GM12892 (cell line): Measurements from ENCODE around the gene IL12A.

Experiments
- DNase-seq: peaks from one replicate; pipeline ENCODE4 v3.0.0; 2011; ENCODE audit not compliant: insufficient read length
- FAIRE-seq: peaks from 2 replicates; lab custom pipeline; 2011; peaks lifted over from hg19 to GRCh38; lab: Jason Lieb, UNC
- POLR2A ChIP-seq: IDR thresholded peaks from 2 replicates; pipeline ENCODE4 v1.6.1; 2011; ENCODE audit warnings: low read depth, low read length, control low read depth
- POLR2AphosphoS5 ChIP-seq: IDR thresholded peaks from 2 replicates; pipeline ENCODE4 v1.6.1; 2011; ENCODE audit warnings: low read depth, low read length, control low read depth
- TAF1 ChIP-seq: IDR thresholded peaks from 2 replicates; pipeline ENCODE4 v1.6.1; 2011; ENCODE audit warnings: low read depth, mild to moderate bottlenecking, control low read depth, low read length, borderline replicate concordance

The IL12A gene

GRCh38 chr3:159992589-159992988 lies 4.0 kb downstream of the IL12A start:
- DNase-seq (no peak), FAIRE-seq (peak; percentile 53)
- TF ChIP-seq POLR2AphosphoS5, result no peak
- no peak for TF ChIP-seq TAF1
- no peak for TF ChIP-seq POLR2A

GRCh38 chr3:159994182-159994581 lies 5.5 kb downstream of the IL12A start:
- DNase-seq (no peak), FAIRE-seq (no peak)
- no peak for TF ChIP-seq POLR2A
- TF ChIP-seq TAF1, result no peak
- no peak for TF ChIP-seq POLR2AphosphoS5

GRCh38 chr3:159995091-159995490 lies 6.5 kb downstream of the IL12A start:
- TF ChIP-seq POLR2A (no peak), POLR2AphosphoS5 (no peak), TAF1 (no peak)
- DNase-seq, result no peak
- no peak for FAIRE-seq

GRCh38 chr3:159996018-159996417 lies 7.4 kb downstream of the IL12A start:
- TF ChIP-seq POLR2A, result no peak
- FAIRE-seq (no peak), DNase-seq (no peak)

GRCh38 chr3:159996959-159997358 lies 8.3 kb downstream of the IL12A start:
- TF ChIP-seq TAF1 (no peak), POLR2AphosphoS5 (no peak), POLR2A (no peak)
- DNase-seq (no peak), FAIRE-seq (no peak)

- no peak for FAIRE-seq
- DNase-seq, result no peak
- TF ChIP-seq POLR2A (no peak), POLR2AphosphoS5 (no peak), TAF1 (no peak)
These were observed 12.6 kb downstream of the IL12A start for GRCh38 chr3:160001148-160001760.

GRCh38 chr3:160001850-160002623 lies 13.4 kb downstream of the IL12A start:
- no peak for FAIRE-seq
- no peak for TF ChIP-seq POLR2A
- TF ChIP-seq POLR2AphosphoS5, result no peak
- no peak for TF ChIP-seq TAF1
- no peak for DNase-seq

GRCh38 chr3:160003520-160004128 lies 15.0 kb downstream of the IL12A start:
- peak; percentile 26 for DNase-seq
- no peak for TF ChIP-seq POLR2A
- no peak for TF ChIP-seq TAF1
- no peak for TF ChIP-seq POLR2AphosphoS5
- FAIRE-seq, result peak; percentile 88

- TF ChIP-seq POLR2AphosphoS5 (no peak), TAF1 (no peak), POLR2A (no peak)
- FAIRE-seq (no peak), DNase-seq (no peak)
These were observed 16.4 kb downstream of the IL12A start for GRCh38 chr3:160005004-160005403.

GRCh38 chr3:160006282-160007163 lies 17.9 kb downstream of the IL12A start:
- TF ChIP-seq POLR2AphosphoS5, result no peak
- TF ChIP-seq TAF1, result no peak
- TF ChIP-seq POLR2A, result no peak
- FAIRE-seq (peak; percentile 27), DNase-seq (no peak)

- no peak for FAIRE-seq
- TF ChIP-seq POLR2AphosphoS5 (no peak), POLR2A (no peak), TAF1 (no peak)
These were observed 20.3 kb downstream of the IL12A start for GRCh38 chr3:160008961-160009360.

GRCh38 chr3:160009525-160009924 lies 20.9 kb downstream of the IL12A start:
- TF ChIP-seq POLR2A (no peak), POLR2AphosphoS5 (no peak), TAF1 (no peak)
- no peak for DNase-seq
- peak; percentile 53 for FAIRE-seq

More at GRCh38 chr3:160008961-160009360, 20.3 kb downstream of the IL12A start:
- DNase-seq, result no peak
